RWPE2 (cell line): Measurements from ENCODE around the gene EPYC.
"Not testable (repeated sequence)": the region's sequence is repeated elsewhere in the genome, so short reads cannot be mapped to it uniquely, and the experiment has no call there.

Experiments
- ATAC-seq: fragments of 200-7000 bp; cut with Tn5 transposase; 3 replicates; pipeline ENCODE4 v1.9.1; 2021; ENCODE audit warnings: low read depth
- DNase-seq: peaks from one replicate; pipeline ENCODE4 v3.0.0-alpha.2; 2020; ENCODE audit warnings: low spot score
- H3K27ac ChIP-seq: fragments of 450-650 bp; 2 replicates; pipeline ENCODE4 v1.5.1; 2017; ENCODE audit warnings: mild to moderate bottlenecking; ENCODE audit not compliant: poor library complexity, severe bottlenecking
- H3K27me3 ChIP-seq: fragments of 250-450 bp; sonication (Bioruptor Pico); 2 replicates; pipeline ENCODE4 v1.5.1; 2021; ENCODE audit warnings: mild to moderate bottlenecking, moderate library complexity; ENCODE audit not compliant: insufficient read depth, poor library complexity, severe bottlenecking
- H3K36me3 ChIP-seq: fragments of 250-450 bp; sonication (Bioruptor Pico); 2 replicates; pipeline ENCODE4 v1.5.1; 2020; ENCODE audit warnings: low read depth, mild to moderate bottlenecking, moderate library complexity
- H3K4me1 ChIP-seq: fragments of 250-450 bp; sonication (Bioruptor Pico); 2 replicates; pipeline ENCODE4 v1.5.1; 2021; ENCODE audit warnings: mild to moderate bottlenecking, moderate library complexity; ENCODE audit not compliant: insufficient read depth, poor library complexity, severe bottlenecking
- H3K4me3 ChIP-seq: fragments of 250-450 bp; sonication (Bioruptor Pico); 2 replicates; pipeline ENCODE4 v1.5.1; 2021; ENCODE audit warnings: mild to moderate bottlenecking, moderate library complexity; ENCODE audit not compliant: severe bottlenecking
- H3K9me3 ChIP-seq: fragments of 250-450 bp; sonication (Bioruptor Pico); 2 replicates; pipeline ENCODE4 v1.5.1; 2021; ENCODE audit warnings: mild to moderate bottlenecking, moderate library complexity; ENCODE audit not compliant: severe bottlenecking
- TF ChIP-seq, protein P1 (sequence below): fragments of 450-650 bp; IDR thresholded peaks from one replicate; pipeline ENCODE4 v1.5.1; 2017; ENCODE audit warnings: mild to moderate bottlenecking, moderate library complexity; ENCODE audit not compliant: poor library complexity, severe bottlenecking

EPYC gene

DNA sequence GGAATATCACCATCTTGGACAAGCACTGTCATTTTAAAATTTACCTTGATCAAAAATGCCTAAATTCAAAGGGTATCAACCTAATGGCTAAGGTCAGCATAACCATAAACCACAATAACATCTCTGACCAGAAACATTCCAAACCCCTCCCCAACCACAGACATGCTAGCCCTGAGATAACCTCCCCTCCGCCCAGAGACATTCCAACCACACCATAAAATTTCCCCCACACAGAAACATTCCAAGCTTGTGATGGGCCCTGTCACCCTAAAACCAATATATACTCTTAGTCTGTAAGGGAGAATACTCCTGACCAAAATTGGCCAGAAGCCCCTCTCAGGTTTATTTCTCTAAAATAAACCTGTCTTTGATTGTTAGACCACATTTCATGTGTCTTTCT lies 17.7 kb downstream of the EPYC start:
- no peak for DNase-seq
- no peak for ATAC-seq
- Histone ChIP-seq H3K4me1 (no peaks in the 10 kb centered on the region), H3K27ac (no peak overlapping the region), H3K9me3 (peaks cover 6% of the 10 kb centered on the region), H3K27me3 (no peaks in the 10 kb centered on the region), H3K36me3 (no peaks in the 10 kb centered on the region), H3K4me3 (no peak overlapping the region)
- TF ChIP-seq, protein P1, sequence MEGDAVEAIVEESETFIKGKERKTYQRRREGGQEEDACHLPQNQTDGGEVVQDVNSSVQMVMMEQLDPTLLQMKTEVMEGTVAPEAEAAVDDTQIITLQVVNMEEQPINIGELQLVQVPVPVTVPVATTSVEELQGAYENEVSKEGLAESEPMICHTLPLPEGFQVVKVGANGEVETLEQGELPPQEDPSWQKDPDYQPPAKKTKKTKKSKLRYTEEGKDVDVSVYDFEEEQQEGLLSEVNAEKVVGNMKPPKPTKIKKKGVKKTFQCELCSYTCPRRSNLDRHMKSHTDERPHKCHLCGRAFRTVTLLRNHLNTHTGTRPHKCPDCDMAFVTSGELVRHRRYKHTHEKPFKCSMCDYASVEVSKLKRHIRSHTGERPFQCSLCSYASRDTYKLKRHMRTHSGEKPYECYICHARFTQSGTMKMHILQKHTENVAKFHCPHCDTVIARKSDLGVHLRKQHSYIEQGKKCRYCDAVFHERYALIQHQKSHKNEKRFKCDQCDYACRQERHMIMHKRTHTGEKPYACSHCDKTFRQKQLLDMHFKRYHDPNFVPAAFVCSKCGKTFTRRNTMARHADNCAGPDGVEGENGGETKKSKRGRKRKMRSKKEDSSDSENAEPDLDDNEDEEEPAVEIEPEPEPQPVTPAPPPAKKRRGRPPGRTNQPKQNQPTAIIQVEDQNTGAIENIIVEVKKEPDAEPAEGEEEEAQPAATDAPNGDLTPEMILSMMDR = no peak

DNA sequence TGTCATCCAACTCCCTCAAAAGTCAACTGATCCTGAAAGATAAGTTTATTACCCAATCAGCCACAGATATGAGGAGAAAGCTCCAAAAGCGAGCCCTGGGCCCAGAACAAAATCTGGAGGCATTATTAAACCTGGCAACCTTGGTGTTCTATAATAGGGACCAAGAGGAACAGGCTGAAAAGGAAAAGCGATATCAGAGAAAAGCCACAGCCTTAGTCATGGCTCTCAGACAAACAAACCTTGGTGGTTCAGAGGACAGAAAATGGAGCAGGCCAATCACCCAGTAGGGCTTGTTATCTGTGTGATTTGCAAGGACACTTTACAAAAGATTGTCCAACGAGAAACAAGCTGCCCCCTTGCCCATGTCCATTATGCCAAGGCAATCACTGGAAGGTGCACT lies 19.4 kb downstream of the EPYC start:
- not testable (repeated sequence) for DNase-seq, H3K36me3 ChIP-seq, ATAC-seq, H3K27me3 ChIP-seq, H3K9me3 ChIP-seq, H3K27ac ChIP-seq, H3K4me3 ChIP-seq, H3K4me1 ChIP-seq

DNA sequence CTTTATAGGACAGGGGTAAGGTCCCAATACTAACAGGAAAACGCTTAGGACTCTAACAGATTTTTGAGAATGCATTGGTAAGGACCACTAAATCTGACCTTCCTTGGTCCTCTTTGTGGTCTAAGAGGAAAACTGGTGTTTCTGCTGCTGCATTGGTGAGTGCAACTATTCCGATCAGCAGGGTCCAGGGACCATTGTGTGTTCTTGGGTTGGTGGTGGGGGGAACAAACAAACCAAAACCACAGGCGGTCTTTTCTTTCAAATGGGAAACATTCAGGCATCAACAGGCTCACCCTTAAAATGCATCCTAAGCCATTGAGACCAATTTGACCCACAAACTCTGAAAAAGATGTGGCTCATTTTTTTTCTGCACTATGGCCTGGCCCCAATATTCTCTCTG lies 20.7 kb downstream of the EPYC start:
- H3K27ac ChIP-seq = no peak overlapping the region
- TF ChIP-seq, protein P1 = no peak
- no peaks in the 10 kb centered on the region for H3K27me3 ChIP-seq
- H3K9me3 ChIP-seq = peaks cover 6% of the 10 kb centered on the region
- DNase-seq (no peak), ATAC-seq (no peak)
- H3K4me3 ChIP-seq = no peak overlapping the region
- no peaks in the 10 kb centered on the region for H3K36me3 ChIP-seq
- H3K4me1 ChIP-seq = no peaks in the 10 kb centered on the region

DNA sequence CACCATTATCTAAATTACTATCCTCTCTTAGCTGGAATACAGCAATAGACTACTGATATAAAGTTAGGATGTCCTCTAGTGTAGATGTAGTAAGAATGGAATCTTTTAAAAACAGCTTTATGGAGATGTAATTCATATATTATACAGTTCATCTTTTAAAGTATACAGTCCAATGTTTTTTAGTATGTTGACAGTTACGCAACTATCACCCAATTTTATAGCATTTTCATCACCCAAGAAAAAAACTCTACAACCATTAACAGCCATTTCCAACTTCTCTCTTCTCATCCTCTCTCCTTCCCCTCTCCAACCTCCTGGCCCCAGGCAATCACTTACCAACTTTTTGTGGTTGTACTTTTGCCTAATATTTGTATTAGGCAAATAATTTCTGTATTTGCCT lies 22.6 kb downstream of the EPYC start:
- Histone ChIP-seq H3K27me3 (no peaks in the 10 kb centered on the region), H3K4me1 (no peaks in the 10 kb centered on the region), H3K4me3 (no peak overlapping the region), H3K27ac (no peak overlapping the region), H3K36me3 (no peaks in the 10 kb centered on the region), H3K9me3 (peaks cover 5% of the 10 kb centered on the region)
- DNase-seq (no peak), ATAC-seq (no peak)
- TF ChIP-seq, protein P1 = no peak

- Histone ChIP-seq H3K27ac (no peak overlapping the region), H3K27me3 (no peaks in the 10 kb centered on the region), H3K9me3 (no peaks in the 10 kb centered on the region), H3K4me3 (no peak overlapping the region), H3K4me1 (no peaks in the 10 kb centered on the region), H3K36me3 (no peaks in the 10 kb centered on the region)
- DNase-seq = no peak
- ATAC-seq = no peak
- TF ChIP-seq, protein P1 = no peak
These were observed 24.8 kb downstream of the EPYC start for GRCh38 chr12:90979951-90980350.
